ENCODE results near the gene PARP15. TPM values are rescaled to one million over a fixed set of nuclear protein-coding genes. Genes with fewer than 3 reads are reported as not detected.

Gene PARP15
- total RNA-seq, 2 experiments from 2014 or later, result 0.70 to 3.4 TPM

DNA sequence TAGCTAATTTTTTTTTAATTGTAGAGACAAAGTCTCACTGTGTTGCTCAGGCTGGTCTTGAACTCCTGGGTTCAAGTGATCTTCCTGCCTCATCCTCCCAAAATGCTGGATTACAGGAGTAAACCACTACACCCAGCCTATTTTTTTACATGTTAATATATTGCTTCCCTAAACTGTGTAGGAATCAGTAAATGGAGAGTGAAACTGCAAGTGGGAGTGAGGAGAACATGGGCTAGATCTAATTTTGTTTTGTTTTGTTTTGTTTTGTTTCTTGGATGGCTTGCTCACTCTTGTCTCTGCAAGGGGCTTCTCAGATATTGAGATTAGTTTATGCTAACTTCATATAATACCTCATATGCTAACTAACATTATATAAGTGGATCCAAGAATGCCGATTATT is 31.5 kb downstream of the PARP15 start:
- CTCF ChIA-PET (ENCODE audit: unreplicated experiment), result no interaction called here
- no peaks in the 10 kb centered on the region for H3K9me2 ChIP-seq (ENCODE audit: insufficient read depth, low read length)
- intact Hi-C loops (cut with micrococcal nuclease; ENCODE audit: unreplicated experiment), result no loop called here
- H3K4me1 ChIP-seq (ENCODE audit: insufficient read depth, low read length, poor library complexity, severe bottlenecking), result no peaks in the 10 kb centered on the region
- no peaks in the 10 kb centered on the region for H4K20me1 ChIP-seq (ENCODE audit: insufficient read depth, low read length)
- H3K79me2 ChIP-seq (ENCODE audit: insufficient read depth, low read depth, low read length), result no peaks in the 10 kb centered on the region
- no peak overlapping the region for H3K27ac ChIP-seq (ENCODE audit: low read depth, low read length, poor library complexity, severe bottlenecking)
- POLR2A ChIA-PET, result no interaction called here
- H2AFZ ChIP-seq (ENCODE audit: low read length), result no peak overlapping the region
- no peaks in the 10 kb centered on the region for H3K9me3 ChIP-seq (ENCODE audit: low read length)
- no peak overlapping the region for H3K4me3 ChIP-seq (ENCODE audit: low read depth, low read length, poor library complexity, severe bottlenecking)
- no peak for DNase-seq (ENCODE audit: low spot score)
- no TSS peak for BruUV-seq (replicated peaks)
- no peaks in the 10 kb centered on the region for H3K36me3 ChIP-seq (ENCODE audit: insufficient read depth, low read length)
- H3K4me2 ChIP-seq (ENCODE audit: low read length), result no peak overlapping the region
- TF ChIP-seq, protein P1, sequence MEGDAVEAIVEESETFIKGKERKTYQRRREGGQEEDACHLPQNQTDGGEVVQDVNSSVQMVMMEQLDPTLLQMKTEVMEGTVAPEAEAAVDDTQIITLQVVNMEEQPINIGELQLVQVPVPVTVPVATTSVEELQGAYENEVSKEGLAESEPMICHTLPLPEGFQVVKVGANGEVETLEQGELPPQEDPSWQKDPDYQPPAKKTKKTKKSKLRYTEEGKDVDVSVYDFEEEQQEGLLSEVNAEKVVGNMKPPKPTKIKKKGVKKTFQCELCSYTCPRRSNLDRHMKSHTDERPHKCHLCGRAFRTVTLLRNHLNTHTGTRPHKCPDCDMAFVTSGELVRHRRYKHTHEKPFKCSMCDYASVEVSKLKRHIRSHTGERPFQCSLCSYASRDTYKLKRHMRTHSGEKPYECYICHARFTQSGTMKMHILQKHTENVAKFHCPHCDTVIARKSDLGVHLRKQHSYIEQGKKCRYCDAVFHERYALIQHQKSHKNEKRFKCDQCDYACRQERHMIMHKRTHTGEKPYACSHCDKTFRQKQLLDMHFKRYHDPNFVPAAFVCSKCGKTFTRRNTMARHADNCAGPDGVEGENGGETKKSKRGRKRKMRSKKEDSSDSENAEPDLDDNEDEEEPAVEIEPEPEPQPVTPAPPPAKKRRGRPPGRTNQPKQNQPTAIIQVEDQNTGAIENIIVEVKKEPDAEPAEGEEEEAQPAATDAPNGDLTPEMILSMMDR (conservative IDR thresholded peaks at IDR 0.05; ENCODE audit: low read length), result no peak
- no peak for TF ChIP-seq EZH2phosphoT487 (IDR thresholded peaks at IDR 0.05; ENCODE audit: borderline replicate concordance, low read depth, low read length)

DNA sequence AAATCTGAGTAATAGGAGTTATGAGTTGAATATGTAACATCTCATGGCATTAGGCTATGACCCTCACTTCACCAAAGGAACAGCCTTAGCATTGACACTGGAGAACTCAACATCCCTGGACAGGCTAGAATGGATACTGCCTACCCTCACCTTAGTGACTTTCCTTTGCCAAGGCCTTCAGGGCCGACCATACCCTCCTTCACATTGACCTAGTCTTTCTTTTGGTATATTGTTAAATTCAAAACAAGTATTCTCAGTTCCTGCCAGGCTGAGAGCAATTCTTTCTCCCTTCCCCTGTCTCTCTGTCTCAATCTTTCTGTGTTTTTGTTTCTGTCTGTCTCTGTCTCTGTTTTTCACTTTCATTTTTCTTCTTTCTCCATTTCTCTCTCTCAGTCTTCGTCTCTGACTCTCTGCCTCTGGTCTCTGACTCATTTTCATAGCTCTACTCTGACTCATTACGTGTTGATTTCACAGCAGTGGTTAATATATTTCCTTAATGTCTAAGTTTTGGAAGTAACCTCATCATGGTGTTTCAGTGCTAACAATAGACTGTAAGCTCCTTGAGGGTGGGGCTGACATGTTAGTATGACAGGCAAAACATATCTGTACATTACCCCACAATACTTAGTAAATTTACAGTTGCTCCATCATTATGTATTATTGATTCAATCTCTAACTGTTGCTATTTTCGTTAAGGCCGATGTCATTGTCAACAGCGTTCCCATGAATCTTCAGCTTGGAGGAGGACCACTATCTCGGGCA is 32.5 kb downstream of the PARP15 start:
- no peak overlapping the region for H2AFZ ChIP-seq (ENCODE audit: low read length)

DNA sequence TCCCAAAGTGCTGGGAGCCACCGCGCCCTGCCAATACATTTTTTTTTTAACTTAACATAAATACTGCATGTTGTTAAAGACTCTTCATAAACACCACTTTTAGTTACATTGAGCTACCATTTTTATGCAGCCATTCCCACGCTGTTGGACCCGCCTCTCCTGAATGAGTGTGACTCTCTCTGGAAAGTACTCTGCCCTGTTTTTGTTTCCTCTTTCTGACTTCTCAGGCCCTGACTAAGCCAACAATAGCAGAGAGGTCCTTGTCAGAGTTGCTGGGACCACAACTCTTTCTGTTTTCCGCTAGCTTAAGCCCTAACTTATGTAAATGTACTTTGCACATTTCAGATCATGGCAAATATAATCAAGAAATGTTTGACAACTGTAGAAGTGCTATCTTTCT is 35.2 kb downstream of the PARP15 start:
- H4K20me1 ChIP-seq (ENCODE audit: insufficient read depth, low read length), result no peaks in the 10 kb centered on the region
- CTCF ChIA-PET (ENCODE audit: unreplicated experiment), result no interaction called here
- POLR2A ChIA-PET, result interaction anchor here (1.0 kb wide), 1 partner anchor 12 kb away, joined by 3 read pairs; no protein-coding TSS in a partner anchor
- H3K79me2 ChIP-seq (ENCODE audit: insufficient read depth, low read depth, low read length), result no peaks in the 10 kb centered on the region
- H3K4me1 ChIP-seq (ENCODE audit: insufficient read depth, low read length, poor library complexity, severe bottlenecking), result peaks cover 9% of the 10 kb centered on the region
- H3K36me3 ChIP-seq (ENCODE audit: insufficient read depth, low read length), result no peaks in the 10 kb centered on the region
- no TSS peak for BruUV-seq (replicated peaks)
- H3K4me3 ChIP-seq (ENCODE audit: low read depth, low read length, poor library complexity, severe bottlenecking), result no peak overlapping the region
- TF ChIP-seq EZH2phosphoT487 (IDR thresholded peaks at IDR 0.05; ENCODE audit: borderline replicate concordance, low read depth, low read length), result no peak
- TF ChIP-seq, protein P1 (conservative IDR thresholded peaks at IDR 0.05; ENCODE audit: low read length), result no peak
- H2AFZ ChIP-seq (ENCODE audit: low read length), result no peak overlapping the region
- H3K9me3 ChIP-seq (ENCODE audit: low read length), result no peaks in the 10 kb centered on the region
- no peaks in the 10 kb centered on the region for H3K9me2 ChIP-seq (ENCODE audit: insufficient read depth, low read length)
- H3K4me2 ChIP-seq (ENCODE audit: low read length), result no peak overlapping the region
- intact Hi-C loops (cut with micrococcal nuclease; ENCODE audit: unreplicated experiment), result no loop called here
- DNase-seq (ENCODE audit: low spot score), result no peak
- H3K27ac ChIP-seq (ENCODE audit: low read depth, low read length, poor library complexity, severe bottlenecking), result no peak overlapping the region

More for the DNA sequence above, 32.5 kb downstream of the PARP15 start:
- no peaks in the 10 kb centered on the region for H4K20me1 ChIP-seq (ENCODE audit: insufficient read depth, low read length)
- POLR2A ChIA-PET, result no interaction called here
- intact Hi-C loops (cut with micrococcal nuclease; ENCODE audit: unreplicated experiment), result no loop called here
- H3K4me1 ChIP-seq (ENCODE audit: insufficient read depth, low read length, poor library complexity, severe bottlenecking), result no peaks in the 10 kb centered on the region
- DNase-seq (ENCODE audit: low spot score), result no peak
- no peak overlapping the region for H3K27ac ChIP-seq (ENCODE audit: low read depth, low read length, poor library complexity, severe bottlenecking)
- no peaks in the 10 kb centered on the region for H3K79me2 ChIP-seq (ENCODE audit: insufficient read depth, low read depth, low read length)
- H3K36me3 ChIP-seq (ENCODE audit: insufficient read depth, low read length), result no peaks in the 10 kb centered on the region
- H3K4me3 ChIP-seq (ENCODE audit: low read depth, low read length, poor library complexity, severe bottlenecking), result no peak overlapping the region
- TF ChIP-seq, protein P1 (conservative IDR thresholded peaks at IDR 0.05; ENCODE audit: low read length), result no peak
- H3K9me2 ChIP-seq (ENCODE audit: insufficient read depth, low read length), result no peaks in the 10 kb centered on the region
- CTCF ChIA-PET (ENCODE audit: unreplicated experiment), result no interaction called here
- H3K9me3 ChIP-seq (ENCODE audit: low read length), result no peaks in the 10 kb centered on the region
- no peak overlapping the region for H3K4me2 ChIP-seq (ENCODE audit: low read length)
- BruUV-seq (replicated peaks), result no TSS peak
